ENCODE results near the gene NRG3. TPM values are rescaled to one million over a fixed set of nuclear protein-coding genes. Genes with fewer than 3 reads are reported as not detected.

The NRG3 gene
- total RNA-seq, 2 experiments from 2014 or later, result not detected

DNA sequence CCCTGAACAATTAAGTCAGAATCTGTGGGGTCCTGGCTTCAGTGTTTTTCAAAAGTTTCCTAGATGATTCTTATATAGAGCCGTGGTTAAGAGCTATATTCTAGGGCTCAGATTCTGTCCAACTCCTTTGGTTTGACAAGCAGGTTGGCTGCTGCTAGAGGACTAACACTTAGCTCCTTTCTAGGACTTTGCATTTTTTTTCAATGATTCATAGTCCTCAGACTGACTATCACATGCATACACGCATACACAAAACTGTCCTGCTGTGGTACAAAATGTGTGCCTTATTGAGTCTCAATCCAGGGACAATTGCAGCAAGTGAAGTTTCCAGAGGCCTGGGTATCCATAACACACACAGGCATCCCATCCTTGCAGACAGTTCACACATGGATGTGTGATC is 392.0 kb downstream of the NRG3 start:
- Histone ChIP-seq H3K27ac (ENCODE audit: low read depth in 1 of 2, low read length in 2 of 2) (no peak overlapping the region), H3K36me3 (ENCODE audit: insufficient read depth, low read length) (no peaks in the 10 kb centered on the region), H3K9me3 (ENCODE audit: control insufficient read depth in 1 of 2, insufficient read depth in 1 of 2, low read length in 2 of 2) (no peaks in the 10 kb centered on the region), H3K27me3 (ENCODE audit: control insufficient read depth in 1 of 2, insufficient read depth in 2 of 2, low read length in 2 of 2) (no peaks in the 10 kb centered on the region), H3K4me3 (ENCODE audit: low read length) (no peak overlapping the region), H3K4me1 (ENCODE audit: insufficient read depth, low read length) (no peaks in the 10 kb centered on the region)
- DNase-seq, result no peak
- Mint-ChIP-seq H3K4me3 (no peak overlapping the region), H3K4me1 (ENCODE audit: low read depth) (no peaks in the 10 kb centered on the region), H3K27ac (no peak overlapping the region), H3K27me3 (no peaks in the 10 kb centered on the region), H3K36me3 (ENCODE audit: low read depth) (no peaks in the 10 kb centered on the region), H3K9me3 (peaks cover 15% of the 10 kb centered on the region)
- ChIA-PET CTCF (no interaction called here), POLR2A (no interaction called here)
- ATAC-seq (ENCODE audit: poor library complexity), result no peak
- intact Hi-C loops (cut with DNase I, micrococcal nuclease), result no loop called here
- TF ChIP-seq, protein P1, sequence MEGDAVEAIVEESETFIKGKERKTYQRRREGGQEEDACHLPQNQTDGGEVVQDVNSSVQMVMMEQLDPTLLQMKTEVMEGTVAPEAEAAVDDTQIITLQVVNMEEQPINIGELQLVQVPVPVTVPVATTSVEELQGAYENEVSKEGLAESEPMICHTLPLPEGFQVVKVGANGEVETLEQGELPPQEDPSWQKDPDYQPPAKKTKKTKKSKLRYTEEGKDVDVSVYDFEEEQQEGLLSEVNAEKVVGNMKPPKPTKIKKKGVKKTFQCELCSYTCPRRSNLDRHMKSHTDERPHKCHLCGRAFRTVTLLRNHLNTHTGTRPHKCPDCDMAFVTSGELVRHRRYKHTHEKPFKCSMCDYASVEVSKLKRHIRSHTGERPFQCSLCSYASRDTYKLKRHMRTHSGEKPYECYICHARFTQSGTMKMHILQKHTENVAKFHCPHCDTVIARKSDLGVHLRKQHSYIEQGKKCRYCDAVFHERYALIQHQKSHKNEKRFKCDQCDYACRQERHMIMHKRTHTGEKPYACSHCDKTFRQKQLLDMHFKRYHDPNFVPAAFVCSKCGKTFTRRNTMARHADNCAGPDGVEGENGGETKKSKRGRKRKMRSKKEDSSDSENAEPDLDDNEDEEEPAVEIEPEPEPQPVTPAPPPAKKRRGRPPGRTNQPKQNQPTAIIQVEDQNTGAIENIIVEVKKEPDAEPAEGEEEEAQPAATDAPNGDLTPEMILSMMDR (IDR thresholded peaks at IDR 0.05), result no peak

DNA sequence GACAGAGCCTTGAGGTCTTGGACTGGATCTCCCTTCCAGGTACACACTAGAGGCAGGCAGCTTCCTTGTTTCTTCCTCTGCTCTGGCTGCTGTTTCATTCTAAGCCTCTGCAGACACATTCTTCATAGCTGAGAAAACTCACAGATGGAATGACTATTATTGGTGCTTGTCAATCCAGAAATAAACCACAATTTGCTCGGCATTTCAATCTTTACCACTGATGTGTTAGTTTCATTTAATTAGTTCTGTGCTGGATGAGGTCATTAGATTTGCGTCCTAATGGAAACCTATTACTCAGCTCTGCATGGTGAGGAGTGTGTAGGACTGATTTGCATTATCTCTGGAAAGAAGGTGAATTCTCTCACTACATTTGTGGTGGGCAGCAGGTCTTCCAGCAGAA is 392.5 kb downstream of the NRG3 start:
- H3K9me3 Mint-ChIP-seq, result peaks cover 13% of the 10 kb centered on the region
- no peaks in the 10 kb centered on the region for H3K4me1 ChIP-seq (ENCODE audit: insufficient read depth, low read length)
- DNase-seq (no peak), ATAC-seq (ENCODE audit: poor library complexity) (no peak)
- TF ChIP-seq, protein P1 (IDR thresholded peaks at IDR 0.05), result no peak
- POLR2A ChIA-PET, result no interaction called here
- CTCF ChIA-PET, result no interaction called here
- no peak overlapping the region for H3K27ac Mint-ChIP-seq
- H3K4me3 ChIP-seq (ENCODE audit: low read length), result no peak overlapping the region
- intact Hi-C loops (cut with DNase I, micrococcal nuclease), result no loop called here
- no peaks in the 10 kb centered on the region for H3K27me3 Mint-ChIP-seq
- H3K9me3 ChIP-seq (ENCODE audit: control insufficient read depth in 1 of 2, insufficient read depth in 1 of 2, low read length in 2 of 2), result no peaks in the 10 kb centered on the region
- H3K27me3 ChIP-seq (ENCODE audit: control insufficient read depth in 1 of 2, insufficient read depth in 2 of 2, low read length in 2 of 2), result no peaks in the 10 kb centered on the region
- no peak overlapping the region for H3K27ac ChIP-seq (ENCODE audit: low read depth in 1 of 2, low read length in 2 of 2)
- H3K36me3 Mint-ChIP-seq (ENCODE audit: low read depth), result no peaks in the 10 kb centered on the region
- H3K4me1 Mint-ChIP-seq (ENCODE audit: low read depth), result no peaks in the 10 kb centered on the region
- H3K36me3 ChIP-seq (ENCODE audit: insufficient read depth, low read length), result no peaks in the 10 kb centered on the region
- no peak overlapping the region for H3K4me3 Mint-ChIP-seq

DNA sequence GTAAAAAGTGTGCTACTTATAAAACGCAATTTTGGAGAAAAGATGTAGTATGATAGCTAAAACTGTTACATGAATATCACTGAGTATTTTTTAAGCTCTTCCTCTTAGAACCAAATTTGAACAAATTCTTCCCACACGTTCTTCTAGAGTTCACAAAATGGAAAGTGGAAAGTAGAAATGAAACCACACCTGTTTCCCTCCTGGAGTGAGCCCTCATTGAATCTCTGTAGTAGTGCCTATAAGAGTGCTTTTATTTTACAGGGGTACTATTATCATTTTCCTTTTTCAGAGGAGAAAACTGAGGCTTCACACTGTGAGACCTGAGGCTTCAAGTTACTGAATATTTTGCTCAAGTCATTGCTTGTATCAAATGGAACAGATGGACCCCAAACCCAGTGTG is 393.0 kb downstream of the NRG3 start:
- ChIA-PET POLR2A (no interaction called here), CTCF (no interaction called here)
- H3K4me3 Mint-ChIP-seq, result no peak overlapping the region
- no peaks in the 10 kb centered on the region for H3K27me3 ChIP-seq (ENCODE audit: control insufficient read depth in 1 of 2, insufficient read depth in 2 of 2, low read length in 2 of 2)
- H3K4me1 Mint-ChIP-seq (ENCODE audit: low read depth), result no peaks in the 10 kb centered on the region
- no peaks in the 10 kb centered on the region for H3K36me3 ChIP-seq (ENCODE audit: insufficient read depth, low read length)
- no peak for DNase-seq
- no peak overlapping the region for H3K4me3 ChIP-seq (ENCODE audit: low read length)
- no peaks in the 10 kb centered on the region for H3K27me3 Mint-ChIP-seq
- intact Hi-C loops (cut with DNase I, micrococcal nuclease), result no loop called here
- H3K9me3 Mint-ChIP-seq, result peaks cover 11% of the 10 kb centered on the region
- TF ChIP-seq, protein P1 (IDR thresholded peaks at IDR 0.05), result no peak
- no peak for ATAC-seq (ENCODE audit: poor library complexity)
- no peaks in the 10 kb centered on the region for H3K9me3 ChIP-seq (ENCODE audit: control insufficient read depth in 1 of 2, insufficient read depth in 1 of 2, low read length in 2 of 2)
- H3K4me1 ChIP-seq (ENCODE audit: insufficient read depth, low read length), result no peaks in the 10 kb centered on the region
- no peak overlapping the region for H3K27ac ChIP-seq (ENCODE audit: low read depth in 1 of 2, low read length in 2 of 2)
- no peaks in the 10 kb centered on the region for H3K36me3 Mint-ChIP-seq (ENCODE audit: low read depth)
- H3K27ac Mint-ChIP-seq, result no peak overlapping the region
